Neuronal stem cell (in vitro differentiated cells): Measurements from ENCODE around the gene TNPO2.

Source experiments
- DNase-seq: peaks from one replicate; pipeline ENCODE4 v3.0.0-alpha.2; 2013; ENCODE audit warnings: low spot score
- H2AFZ ChIP-seq: one replicate; pipeline ENCODE4 v1.6.1; 2013; ENCODE audit warnings: mild to moderate bottlenecking, low read length, inconsistent platforms
- H2AK5ac ChIP-seq: 2 replicates; pipeline ENCODE4 v1.6.1; 2013; ENCODE audit warnings: low read depth, mild to moderate bottlenecking, inconsistent platforms, low read length, moderate library complexity, mixed read lengths
- H2BK120ac ChIP-seq: 2 replicates; pipeline ENCODE4 v1.6.1; 2013; ENCODE audit warnings: low read depth, mild to moderate bottlenecking, inconsistent platforms, low read length, moderate library complexity, mixed read lengths
- H2BK12ac ChIP-seq: one replicate; pipeline ENCODE4 v1.6.1; 2013; ENCODE audit warnings: low read length, inconsistent platforms
- H2BK15ac ChIP-seq: 2 replicates; pipeline ENCODE4 v1.6.1; 2013; ENCODE audit warnings: mild to moderate bottlenecking, low read length, inconsistent platforms, mixed read lengths
- H2BK5ac ChIP-seq: one replicate; pipeline ENCODE4 v1.6.1; 2013; ENCODE audit warnings: inconsistent platforms, mild to moderate bottlenecking, low read length, moderate library complexity
- H3K14ac ChIP-seq: one replicate; pipeline ENCODE4 v1.6.1; 2013; ENCODE audit warnings: low read length, inconsistent platforms
- H3K18ac ChIP-seq: 2 replicates; pipeline ENCODE4 v1.6.1; 2013; ENCODE audit warnings: low read length, inconsistent platforms
- H3K23ac ChIP-seq: 2 replicates; pipeline ENCODE4 v1.6.1; 2013; ENCODE audit warnings: low read depth, mild to moderate bottlenecking, mixed read lengths, low read length, inconsistent platforms; ENCODE audit not compliant: poor library complexity
- H3K27ac ChIP-seq: replicated peaks from 3 replicates; pipeline ENCODE4 v1.5.1; 2013; ENCODE audit warnings: low read length, inconsistent platforms
- H3K27me3 ChIP-seq, 3 experiments: 2 replicates each; pipeline ENCODE4 v1.6.1; 2013; ENCODE audit warnings: low read length in 3 of 3, mild to moderate bottlenecking in 2 of 3, inconsistent platforms in 1 of 3, low read depth in 1 of 3, mixed read lengths in 1 of 3, moderate library complexity in 1 of 3; ENCODE audit not compliant: control insufficient read depth in 3 of 3, insufficient read depth in 3 of 3
- H3K36me3 ChIP-seq, 2 donors: replicated peaks in 1 of 2; 2 replicates each; pipeline ENCODE4 v1.6.1; 2013; ENCODE audit warnings: low read length in 2 of 2; ENCODE audit not compliant: control insufficient read depth in 2 of 2, insufficient read depth in 2 of 2
- H3K4ac ChIP-seq: 2 replicates; pipeline ENCODE4 v1.6.1; 2013; ENCODE audit warnings: inconsistent platforms, mild to moderate bottlenecking, low read length, moderate library complexity
- H3K4me1 ChIP-seq, 2 donors: 1 replicate in 1 of 2; 2 replicates in 1 of 2; pipeline ENCODE4 v1.6.1; 2013; ENCODE audit warnings: low read length in 2 of 2, low read depth in 1 of 2; ENCODE audit not compliant: control insufficient read depth in 2 of 2, insufficient read depth in 1 of 2
- H3K4me2 ChIP-seq: one replicate; pipeline ENCODE4 v1.6.1; 2013; ENCODE audit warnings: mild to moderate bottlenecking, low read length, inconsistent platforms; ENCODE audit not compliant: insufficient read depth, poor library complexity, severe bottlenecking
- H3K4me3 ChIP-seq, 2 donors: 2 replicates each; pipeline ENCODE4 v1.5.1; 2013; ENCODE audit warnings: low read length in 2 of 2, mild to moderate bottlenecking in 2 of 2, inconsistent platforms in 1 of 2, moderate library complexity in 1 of 2
- H3K79me1 ChIP-seq: one replicate; pipeline ENCODE4 v1.6.1; 2013; ENCODE audit warnings: low read depth, mild to moderate bottlenecking, inconsistent platforms, low read length, moderate library complexity
- H3K9ac ChIP-seq: one replicate; pipeline ENCODE4 v1.6.1; 2013; ENCODE audit warnings: mild to moderate bottlenecking, low read depth, low read length, inconsistent platforms; ENCODE audit not compliant: poor library complexity
- H3K9me3 ChIP-seq, 2 donors: replicated peaks in 1 of 2; 2 replicates each; pipeline versions ENCODE3 to v1.6.1; 2013; ENCODE audit warnings: low read length in 2 of 2, mild to moderate bottlenecking in 2 of 2, inconsistent platforms in 1 of 2, low read depth in 1 of 2, mixed read lengths in 1 of 2, moderate library complexity in 1 of 2; ENCODE audit not compliant: control insufficient read depth in 2 of 2, insufficient read depth in 1 of 2
- H4K8ac ChIP-seq: one replicate; pipeline ENCODE4 v1.6.1; 2013; ENCODE audit warnings: low read depth, mild to moderate bottlenecking, inconsistent platforms, low read length, moderate library complexity
- H4K91ac ChIP-seq: one replicate; pipeline ENCODE4 v1.6.1; 2013; ENCODE audit warnings: low read length, low read depth, mild to moderate bottlenecking, inconsistent platforms; ENCODE audit not compliant: poor library complexity
- WGBS, 2 donors: extraction: QIAGEN DNeasy Blood & Tissue Kit; methylation state at CpG; one replicate each; pipeline ENCODE4 v1.1.7; 2013; ENCODE audit warnings: missing lambda C conversion rate in 2 of 2, mixed read lengths in 1 of 2; ENCODE audit not compliant: insufficient read length in 2 of 2, insufficient replicate concordance in 1 of 2; ENCODE audit errors: extremely low coverage in 2 of 2; 5-methylcytosine and 5-hydroxymethylcytosine counted together

Gene TNPO2

GRCh38 chr19:12664406-12665280 lies 59.1 kb downstream of the TNPO2 start:
- H3K9ac ChIP-seq = peak overlapping the region; percentile 13
- H2BK120ac ChIP-seq = no peak overlapping the region
- peaks cover 11 to 17% of the 10 kb centered on the region in 2 donors for H3K4me1 ChIP-seq
- no peak overlapping the region for H3K4me2 ChIP-seq
- DNase-seq = no peak
- no peaks in the 10 kb centered on the region for H3K9me3 ChIP-seq
- H3K36me3 ChIP-seq = peaks cover 31 to 62% of the 10 kb centered on the region in 2 donors
- peaks cover 16% of the 10 kb centered on the region for H3K79me1 ChIP-seq
- no peak overlapping the region for H3K4ac ChIP-seq
- H3K23ac ChIP-seq = peak overlapping the region; percentile 60
- H3K14ac ChIP-seq = no peak overlapping the region
- no CpG with 5 or more reads among the region's 29 CpGs for WGBS, 2 donors
- H4K8ac ChIP-seq = no peak overlapping the region
- H2AFZ ChIP-seq = no peak overlapping the region
- H2AK5ac ChIP-seq = no peak overlapping the region
- no peaks in the 10 kb centered on the region for H3K27me3 ChIP-seq
- H2BK12ac ChIP-seq = no peak overlapping the region
- H2BK5ac ChIP-seq = no peak overlapping the region
- no peak overlapping the region for H2BK15ac ChIP-seq
- no peak overlapping the region for H3K27ac ChIP-seq
- H3K4me3 ChIP-seq = peak overlapping the region in 1 of 2 donors; percentile 67
- no peak overlapping the region for H3K18ac ChIP-seq
- no peak overlapping the region for H4K91ac ChIP-seq

DNA sequence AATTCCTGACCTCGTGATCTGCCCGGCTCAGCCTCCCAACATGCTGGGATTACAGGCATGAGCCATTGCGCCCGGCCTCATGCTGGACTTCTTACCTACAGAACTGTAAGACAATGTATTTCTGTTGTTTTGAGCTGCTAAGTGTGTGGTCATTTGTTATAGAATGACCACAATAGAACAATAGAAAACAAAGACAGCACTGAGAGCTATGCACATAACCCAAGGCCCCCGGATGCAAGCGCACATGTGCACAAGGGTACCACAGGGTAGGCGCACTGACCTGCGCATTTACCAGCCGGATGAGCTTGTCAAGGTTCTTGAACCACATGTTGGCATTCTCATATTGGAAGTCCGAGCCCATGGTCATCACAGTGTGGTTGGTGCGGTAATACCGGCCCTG lies 62.8 kb downstream of the TNPO2 start:
- H3K9me3 ChIP-seq = peaks cover 0 to 2% of the 10 kb centered on the region in 2 donors
- no peak overlapping the region for H2BK15ac ChIP-seq
- no peak overlapping the region for H2AK5ac ChIP-seq
- WGBS, 2 donors = no CpG with 5 or more reads among the region's 12 CpGs
- no peak overlapping the region for H2BK5ac ChIP-seq
- no peak overlapping the region for H4K91ac ChIP-seq
- no peak overlapping the region for H4K8ac ChIP-seq
- no peak for DNase-seq
- H3K79me1 ChIP-seq = peaks cover 3% of the 10 kb centered on the region
- H3K14ac ChIP-seq = no peak overlapping the region
- H2AFZ ChIP-seq = no peak overlapping the region
- H3K23ac ChIP-seq = no peak overlapping the region
- no peak overlapping the region for H3K4ac ChIP-seq
- H3K4me3 ChIP-seq = no peak overlapping the region
- no peak overlapping the region for H2BK120ac ChIP-seq
- H2BK12ac ChIP-seq = no peak overlapping the region
- H3K27me3 ChIP-seq = no peaks in the 10 kb centered on the region
- H3K4me2 ChIP-seq = no peak overlapping the region
- no peak overlapping the region for H3K27ac ChIP-seq
- no peak overlapping the region for H3K18ac ChIP-seq
- H3K36me3 ChIP-seq = peaks cover 33 to 76% of the 10 kb centered on the region in 2 donors
- peaks cover 0 to under 1% of the 10 kb centered on the region in 2 donors for H3K4me1 ChIP-seq
- H3K9ac ChIP-seq = no peak overlapping the region

DNA sequence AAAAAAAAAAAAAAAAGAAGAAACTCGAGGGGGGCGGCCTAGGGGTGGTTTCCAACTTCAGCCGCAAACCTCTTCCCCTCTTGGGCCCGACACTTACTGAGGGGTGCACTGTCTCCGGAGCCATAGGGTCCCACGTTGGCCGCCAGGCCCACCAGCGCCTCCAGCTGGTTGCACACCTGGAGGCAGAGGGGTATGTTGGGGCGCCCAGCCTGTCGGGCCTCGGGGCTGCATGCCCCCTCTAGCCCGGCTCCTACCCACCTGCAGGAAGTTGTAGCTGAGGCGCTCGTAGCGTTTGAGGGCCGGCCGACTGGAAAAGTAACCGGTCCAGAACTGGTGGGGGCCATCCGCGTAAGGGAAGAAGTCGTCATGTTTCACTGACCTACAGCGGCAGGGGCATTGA lies 65.8 kb downstream of the TNPO2 start:
- Histone ChIP-seq H3K4me2 (no peak overlapping the region), H2AK5ac (peak overlapping the region; percentile 63), H3K27ac (no peak overlapping the region), H2BK15ac (no peak overlapping the region), H3K4ac (no peak overlapping the region), H3K14ac (no peak overlapping the region), H3K36me3 (peaks cover 28 to 69% of the 10 kb centered on the region in 2 donors), H4K8ac (no peak overlapping the region), H2BK120ac (no peak overlapping the region), H4K91ac (no peak overlapping the region), H3K27me3 (no peaks in the 10 kb centered on the region), H3K79me1 (peaks cover 4% of the 10 kb centered on the region), H3K4me3 (no peak overlapping the region), H2BK12ac (peak overlapping the region; percentile 41), H2BK5ac (peak overlapping the region; percentile 24), H3K18ac (no peak overlapping the region), H3K23ac (peak overlapping the region; percentile 43), H3K4me1 (no peaks in the 10 kb centered on the region), H3K9me3 (peaks cover 0 to 2% of the 10 kb centered on the region in 2 donors), H2AFZ (no peak overlapping the region), H3K9ac (no peak overlapping the region)
- no CpG with 5 or more reads among the region's 22 CpGs for WGBS, 2 donors
- DNase-seq = no peak

DNA sequence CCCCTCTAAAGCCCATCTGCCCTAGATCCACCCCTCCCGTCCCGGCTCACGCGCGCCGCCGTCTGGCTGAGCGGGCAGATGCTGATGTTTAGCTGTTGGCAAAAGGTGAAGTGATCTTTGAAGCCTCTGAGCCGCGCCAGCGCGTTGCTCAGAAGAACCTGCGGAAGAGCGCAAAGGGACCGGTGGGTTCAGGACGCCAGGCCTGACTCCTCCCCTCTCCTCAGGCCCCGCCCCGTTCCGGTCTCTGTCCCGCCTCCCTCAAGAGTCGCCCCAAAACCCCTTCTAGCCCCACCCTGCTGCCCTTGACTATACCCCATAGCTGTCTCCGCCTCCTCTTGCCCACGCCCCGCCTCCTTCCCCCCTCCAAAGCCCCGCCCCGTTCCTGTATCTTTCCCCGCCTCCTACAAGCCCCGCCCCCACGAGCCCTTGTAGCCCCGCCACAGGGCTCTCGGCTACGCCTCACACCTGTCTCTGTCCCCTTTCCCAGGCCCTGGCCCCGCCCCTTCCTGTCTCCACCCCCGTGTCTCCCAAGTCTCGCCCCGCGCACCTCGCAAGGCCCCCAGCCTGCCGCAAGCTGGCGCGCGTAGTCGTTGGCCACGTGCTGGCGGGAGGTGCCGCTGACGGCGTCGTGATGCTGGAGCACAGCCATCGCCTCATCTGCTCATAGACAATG lies 66.7 kb downstream of the TNPO2 start:
- Histone ChIP-seq H3K4me1 (no peaks in the 10 kb centered on the region), H2AFZ (no peak overlapping the region), H3K9me3 (peaks cover 0 to 2% of the 10 kb centered on the region in 2 donors), H3K4me3 (no peak overlapping the region), H2BK120ac (no peak overlapping the region), H3K9ac (peak overlapping the region; percentile 44), H3K36me3 (peaks cover 28 to 67% of the 10 kb centered on the region in 2 donors), H2AK5ac (no peak overlapping the region), H3K4me2 (no peak overlapping the region), H4K8ac (no peak overlapping the region), H2BK15ac (peak overlapping the region; percentile 58), H2BK12ac (no peak overlapping the region), H3K79me1 (peaks cover 4% of the 10 kb centered on the region), H3K4ac (no peak overlapping the region), H3K18ac (peak overlapping the region; percentile 57), H3K27me3 (no peaks in the 10 kb centered on the region), H3K14ac (no peak overlapping the region), H2BK5ac (no peak overlapping the region), H4K91ac (no peak overlapping the region), H3K23ac (no peak overlapping the region), H3K27ac (no peak overlapping the region)
- DNase-seq = no peak
- no CpG with 5 or more reads among the region's 50 CpGs for WGBS, 2 donors
